Loucy (cell line): ENCODE data around the gene GLT1D1.
A peak's percentile ranks its signal among the peaks of the same experiment; 100 is the strongest.

Experiments used
- H2AFZ ChIP-seq: fragments of 200-600 bp; sonication (generic); 2 replicates; pipeline ENCODE4 v1.6.0; 2016; ENCODE audit warnings: antibody characterized with exemption, mild to moderate bottlenecking, low read length, moderate library complexity
- H3F3A ChIP-seq: fragments of 200-600 bp; 2 replicates; pipeline ENCODE4 v1.6.0; 2016; ENCODE audit warnings: antibody characterized with exemption, low read depth, mild to moderate bottlenecking
- H3K27me3 ChIP-seq: fragments of 200-600 bp; sonication (generic); 2 replicates; pipeline ENCODE4 v1.6.1; 2014; ENCODE audit warnings: low read length, mild to moderate bottlenecking; ENCODE audit not compliant: insufficient read depth, poor library complexity, severe bottlenecking
- H3K36me3 ChIP-seq: fragments of 200-600 bp; sonication (generic); 2 replicates; pipeline ENCODE4 v1.6.1; 2016; ENCODE audit warnings: low read length; ENCODE audit not compliant: insufficient read depth
- H3K4me1 ChIP-seq: fragments of 200-600 bp; sonication (generic); 2 replicates; pipeline ENCODE4 v1.5.1; 2014; ENCODE audit warnings: low read length, mild to moderate bottlenecking; ENCODE audit not compliant: insufficient read depth, poor library complexity, severe bottlenecking
- H3K4me2 ChIP-seq: fragments of 200-600 bp; sonication (generic); 2 replicates; pipeline ENCODE4 v1.6.0; 2014; ENCODE audit warnings: antibody characterized with exemption, low read length, low read depth, mild to moderate bottlenecking; ENCODE audit not compliant: poor library complexity, severe bottlenecking
- H3K4me3 ChIP-seq: fragments of 200-600 bp; sonication (generic); 2 replicates; pipeline ENCODE4 v1.5.1; 2014; ENCODE audit warnings: low read length, mild to moderate bottlenecking, mixed read lengths; ENCODE audit not compliant: poor library complexity, severe bottlenecking
- H3K79me2 ChIP-seq: fragments of 200-600 bp; sonication (generic); 2 replicates; pipeline ENCODE4 v1.6.1; 2014; ENCODE audit warnings: low read length; ENCODE audit not compliant: insufficient read depth
- H3K9ac ChIP-seq: fragments of 200-600 bp; sonication (generic); 2 replicates; pipeline ENCODE4 v1.6.0; 2014; ENCODE audit warnings: mild to moderate bottlenecking, low read depth, low read length, moderate library complexity; ENCODE audit not compliant: poor library complexity, severe bottlenecking
- H3K9me2 ChIP-seq: fragments of 200-600 bp; sonication (generic); replicated peaks from 2 replicates; pipeline ENCODE4 v1.6.1; 2016; ENCODE audit warnings: low read depth, low read length, mixed read lengths
- H3K9me3 ChIP-seq: fragments of 200-600 bp; sonication (generic); 2 replicates; pipeline ENCODE4 v1.6.1; 2014; ENCODE audit warnings: mild to moderate bottlenecking, antibody characterized with exemption, low read length, low read depth; ENCODE audit not compliant: insufficient read depth
- H4K20me1 ChIP-seq: fragments of 200-600 bp; sonication (generic); 2 replicates; pipeline ENCODE4 v1.6.0; 2014; ENCODE audit warnings: antibody characterized with exemption, low read length, mild to moderate bottlenecking; ENCODE audit not compliant: insufficient read depth, poor library complexity, severe bottlenecking
- EZH2phosphoT487 ChIP-seq: fragments of 200-600 bp; IDR thresholded peaks from 2 replicates; pipeline ENCODE4 v1.6.1; 2018; ENCODE audit warnings: antibody characterized with exemption, mild to moderate bottlenecking, moderate library complexity, borderline replicate concordance
- TF ChIP-seq, protein P1 (sequence below): fragments of 200-600 bp; sonication (generic); conservative IDR thresholded peaks from 2 replicates; pipeline ENCODE4 v1.5.1; 2014; ENCODE audit warnings: mild to moderate bottlenecking, antibody characterized with exemption, low read length

GLT1D1 gene

DNA sequence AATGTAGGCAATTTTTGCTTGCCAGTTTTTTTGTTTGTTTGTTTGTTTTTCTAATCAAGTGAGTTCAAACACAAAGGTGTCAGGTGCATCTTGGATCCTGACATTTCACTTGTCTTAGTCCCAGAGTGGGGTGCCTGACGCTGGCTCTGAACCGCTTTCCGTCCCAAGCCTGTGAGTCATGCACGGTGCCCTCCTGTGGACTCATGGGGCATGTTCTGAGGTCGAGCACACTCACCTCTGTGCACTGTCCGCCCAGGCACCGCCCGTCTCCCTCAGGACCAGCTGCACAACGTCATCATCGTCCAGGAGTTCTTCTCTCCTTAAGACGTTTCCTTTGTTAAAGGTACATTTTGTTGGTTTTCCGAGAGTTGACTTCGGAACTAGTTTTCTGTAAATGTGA is 98.2 kb downstream of the GLT1D1 start:
- Histone ChIP-seq H3F3A (no peaks in the 10 kb centered on the region), H4K20me1 (no peaks in the 10 kb centered on the region), H3K9me2 (no peaks in the 10 kb centered on the region), H3K9ac (no peak overlapping the region), H3K79me2 (no peaks in the 10 kb centered on the region), H3K4me2 (no peak overlapping the region), H3K4me1 (peaks cover 29% of the 10 kb centered on the region), H3K36me3 (no peaks in the 10 kb centered on the region), H3K27me3 (no peaks in the 10 kb centered on the region), H3K9me3 (no peaks in the 10 kb centered on the region), H2AFZ (no peak overlapping the region), H3K4me3 (no peak overlapping the region)
- TF ChIP-seq EZH2phosphoT487 = no peak
- TF ChIP-seq, protein P1, sequence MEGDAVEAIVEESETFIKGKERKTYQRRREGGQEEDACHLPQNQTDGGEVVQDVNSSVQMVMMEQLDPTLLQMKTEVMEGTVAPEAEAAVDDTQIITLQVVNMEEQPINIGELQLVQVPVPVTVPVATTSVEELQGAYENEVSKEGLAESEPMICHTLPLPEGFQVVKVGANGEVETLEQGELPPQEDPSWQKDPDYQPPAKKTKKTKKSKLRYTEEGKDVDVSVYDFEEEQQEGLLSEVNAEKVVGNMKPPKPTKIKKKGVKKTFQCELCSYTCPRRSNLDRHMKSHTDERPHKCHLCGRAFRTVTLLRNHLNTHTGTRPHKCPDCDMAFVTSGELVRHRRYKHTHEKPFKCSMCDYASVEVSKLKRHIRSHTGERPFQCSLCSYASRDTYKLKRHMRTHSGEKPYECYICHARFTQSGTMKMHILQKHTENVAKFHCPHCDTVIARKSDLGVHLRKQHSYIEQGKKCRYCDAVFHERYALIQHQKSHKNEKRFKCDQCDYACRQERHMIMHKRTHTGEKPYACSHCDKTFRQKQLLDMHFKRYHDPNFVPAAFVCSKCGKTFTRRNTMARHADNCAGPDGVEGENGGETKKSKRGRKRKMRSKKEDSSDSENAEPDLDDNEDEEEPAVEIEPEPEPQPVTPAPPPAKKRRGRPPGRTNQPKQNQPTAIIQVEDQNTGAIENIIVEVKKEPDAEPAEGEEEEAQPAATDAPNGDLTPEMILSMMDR = peak; percentile 58

DNA sequence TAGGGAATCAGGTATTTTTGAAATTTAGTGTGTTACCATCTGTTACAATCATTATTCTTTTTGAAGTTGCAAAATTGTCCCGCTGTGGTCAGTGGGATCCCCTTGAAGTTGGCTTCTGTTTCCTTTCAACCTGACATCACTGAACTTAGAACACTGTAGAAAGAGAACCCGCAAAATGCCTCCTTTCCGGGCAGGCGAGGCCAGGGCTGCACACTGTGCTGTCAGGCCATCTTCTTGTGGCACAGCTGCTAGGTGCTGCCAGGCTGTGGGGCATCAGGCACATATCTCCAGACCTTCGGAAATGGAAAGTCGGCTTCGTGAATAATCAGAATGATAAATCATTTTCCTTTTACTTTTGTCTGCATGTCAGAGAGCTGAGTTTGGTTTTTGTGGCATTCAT is 103.5 kb downstream of the GLT1D1 start:
- Histone ChIP-seq H4K20me1 (no peaks in the 10 kb centered on the region), H3K4me1 (peaks cover 28% of the 10 kb centered on the region), H3K27me3 (no peaks in the 10 kb centered on the region), H3K9me3 (no peaks in the 10 kb centered on the region), H3K9ac (peak overlapping the region; percentile 3), H2AFZ (peak overlapping the region; percentile 55; the same call in 1 of the 2 replicates), H3K4me2 (peak overlapping the region; percentile 70), H3F3A (no peaks in the 10 kb centered on the region), H3K4me3 (peak overlapping the region; percentile 54), H3K36me3 (no peaks in the 10 kb centered on the region), H3K9me2 (no peaks in the 10 kb centered on the region), H3K79me2 (no peaks in the 10 kb centered on the region)
- TF ChIP-seq EZH2phosphoT487 = no peak
- TF ChIP-seq, protein P1 = no peak

DNA sequence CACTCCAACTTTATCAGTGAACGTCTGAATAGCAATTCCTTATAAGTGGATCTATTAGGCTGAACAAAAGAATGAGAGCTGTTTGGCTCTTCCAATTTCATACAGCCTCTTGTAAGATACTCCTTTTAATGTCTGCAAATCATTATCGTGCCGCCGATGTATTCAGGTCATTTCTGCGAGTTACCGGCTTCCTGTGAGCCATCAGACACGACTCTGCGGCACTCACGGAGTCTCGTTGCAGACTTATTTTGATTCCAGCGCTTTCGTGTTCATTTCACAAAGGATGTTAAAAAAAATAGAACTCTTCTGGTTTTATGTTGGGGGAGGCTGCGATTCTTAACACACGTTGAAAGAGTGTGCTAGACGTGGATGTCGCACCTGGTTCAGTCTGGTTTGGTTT is 106.6 kb downstream of the GLT1D1 start:
- Histone ChIP-seq H3K27me3 (no peaks in the 10 kb centered on the region), H3K4me2 (no peak overlapping the region), H3K4me3 (no peak overlapping the region), H2AFZ (no peak overlapping the region), H3K36me3 (no peaks in the 10 kb centered on the region), H3K9me3 (no peaks in the 10 kb centered on the region), H3K79me2 (no peaks in the 10 kb centered on the region), H3K9ac (no peak overlapping the region), H3F3A (no peaks in the 10 kb centered on the region), H4K20me1 (no peaks in the 10 kb centered on the region), H3K4me1 (peaks cover 28% of the 10 kb centered on the region), H3K9me2 (no peaks in the 10 kb centered on the region)
- TF ChIP-seq, protein P1 = no peak
- no peak for TF ChIP-seq EZH2phosphoT487
